ENCODE results near the gene ROCK2. TPM values are rescaled to one million over a fixed set of nuclear protein-coding genes. Genes with fewer than 3 reads are reported as not detected.
A peak's percentile ranks its signal among the peaks of the same experiment; 100 is the strongest.

ROCK2 gene
- total and polyA plus RNA-seq, 2 of the 13 experiments (the other 11 are each of a cell fraction or from before 2014, with no cell fraction given) = 38.1 to 119 TPM

- peak; percentile 93 for TF ChIP-seq ZNF770 (CRISPR knock-in tag; IDR thresholded peaks at IDR 0.05)
- no peak for TF ChIP-seq HNRNPH1 (optimal IDR thresholded peaks at IDR 0.05; ENCODE audit: low read depth, low read length)
- TF ChIP-seq FOSL2 (CRISPR knock-in tag; IDR thresholded peaks at IDR 0.05) = peak; percentile 74
- no peak for TF ChIP-seq POLR2AphosphoS5 (IDR thresholded peaks at IDR 0.05; ENCODE audit: low read depth, low read length)
- TF ChIP-seq CEBPG (CRISPR knock-in tag; IDR thresholded peaks at IDR 0.05) = no peak
- no peak for TF ChIP-seq SALL2 (CRISPR knock-in tag; IDR thresholded peaks at IDR 0.05)
- TF ChIP-seq TOPORS (CRISPR knock-in tag; IDR thresholded peaks at IDR 0.05) = no peak
- TF ChIP-seq, protein P1, sequence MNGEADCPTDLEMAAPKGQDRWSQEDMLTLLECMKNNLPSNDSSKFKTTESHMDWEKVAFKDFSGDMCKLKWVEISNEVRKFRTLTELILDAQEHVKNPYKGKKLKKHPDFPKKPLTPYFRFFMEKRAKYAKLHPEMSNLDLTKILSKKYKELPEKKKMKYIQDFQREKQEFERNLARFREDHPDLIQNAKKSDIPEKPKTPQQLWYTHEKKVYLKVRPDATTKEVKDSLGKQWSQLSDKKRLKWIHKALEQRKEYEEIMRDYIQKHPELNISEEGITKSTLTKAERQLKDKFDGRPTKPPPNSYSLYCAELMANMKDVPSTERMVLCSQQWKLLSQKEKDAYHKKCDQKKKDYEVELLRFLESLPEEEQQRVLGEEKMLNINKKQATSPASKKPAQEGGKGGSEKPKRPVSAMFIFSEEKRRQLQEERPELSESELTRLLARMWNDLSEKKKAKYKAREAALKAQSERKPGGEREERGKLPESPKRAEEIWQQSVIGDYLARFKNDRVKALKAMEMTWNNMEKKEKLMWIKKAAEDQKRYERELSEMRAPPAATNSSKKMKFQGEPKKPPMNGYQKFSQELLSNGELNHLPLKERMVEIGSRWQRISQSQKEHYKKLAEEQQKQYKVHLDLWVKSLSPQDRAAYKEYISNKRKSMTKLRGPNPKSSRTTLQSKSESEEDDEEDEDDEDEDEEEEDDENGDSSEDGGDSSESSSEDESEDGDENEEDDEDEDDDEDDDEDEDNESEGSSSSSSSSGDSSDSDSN (CRISPR knock-in tag; IDR thresholded peaks at IDR 0.05) = no peak
- TF ChIP-seq ATF3 (CRISPR knock-in tag; IDR thresholded peaks at IDR 0.05) = no peak
- TF ChIP-seq ZSCAN25 (CRISPR knock-in tag; IDR thresholded peaks at IDR 0.05) = peak; percentile 74
- no peak for TF ChIP-seq CBX2 (IDR thresholded peaks at IDR 0.05; ENCODE audit: low read depth, low read length)
- no peak for TF ChIP-seq CBX2 (CRISPR knock-in tag; IDR thresholded peaks at IDR 0.05; ENCODE audit: low read depth)
Measured at GRCh38 chr2:11347403-11347959, 3.0 kb upstream of the ROCK2 start (continued).

Measured in HepG2 (cell line).